RPMI8226 (cell line): Measurements from ENCODE around the gene EVL.
"Not testable (repeated sequence)": the region's sequence is repeated elsewhere in the genome, so short reads cannot be mapped to it uniquely, and the experiment has no call there.

Experiments used
- DNase-seq: peaks from one replicate; pipeline ENCODE4 v3.0.0-alpha.2; 2015

Gene EVL

GRCh38 chr14:100180671-100181070 is 115.4 kb downstream of the EVL start:
- not testable (repeated sequence) for DNase-seq

- DNase-seq: not testable (repeated sequence)
Measured at GRCh38 chr14:100181876-100182551, 116.8 kb downstream of the EVL start.

- no peak for DNase-seq
Measured at GRCh38 chr14:100187247-100187833, 122.1 kb downstream of the EVL start.

- no peak for DNase-seq
Measured at GRCh38 chr14:100188392-100189030, 123.3 kb downstream of the EVL start.

- no peak for DNase-seq
Measured at GRCh38 chr14:100190126-100190525, 124.9 kb downstream of the EVL start.

- DNase-seq: no peak
Measured at GRCh38 chr14:100191584-100192249, 126.5 kb downstream of the EVL start.

GRCh38 chr14:100192250-100192671 is 127.0 kb downstream of the EVL start:
- DNase-seq: no peak

- peak; percentile 98 for DNase-seq
Measured at GRCh38 chr14:100192672-100193416, 127.6 kb downstream of the EVL start.
